GM19035 (cell line): ENCODE results near the gene NUDT4B.
"Not testable (repeated sequence)": the region's sequence is repeated elsewhere in the genome, so short reads cannot be mapped to it uniquely, and the experiment has no call there.

ENCODE experiments used
- ATAC-seq: cut with Tn5 transposase; IDR thresholded peaks from one replicate; pipeline ENCODE4 v1.9.1; 2021; ENCODE audit not compliant: unreplicated experiment

Gene NUDT4B

DNA sequence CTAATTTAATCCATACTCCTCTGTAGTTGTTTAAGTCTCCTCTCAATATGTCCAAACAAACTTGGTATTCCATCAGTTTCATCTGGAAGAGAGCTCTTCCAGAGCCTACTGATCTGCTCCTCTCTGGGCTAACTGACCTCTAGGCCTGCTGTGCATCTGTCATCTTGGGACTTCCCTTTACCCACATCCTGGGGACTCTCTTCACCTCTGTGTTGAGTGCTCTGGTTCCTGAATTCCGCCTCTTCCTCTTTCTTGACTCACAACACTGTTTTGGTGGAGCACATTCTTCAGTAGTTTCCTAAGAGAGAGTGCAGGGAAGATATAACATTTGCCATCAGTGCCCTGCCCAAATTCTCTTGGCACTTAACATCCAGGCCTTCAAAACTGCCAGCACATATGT, 13.0 kb upstream of the NUDT4B start:
- ATAC-seq: peak; percentile 43

- not testable (repeated sequence) for ATAC-seq
Observed at GRCh38 chr1:148738667-148739066, 9.9 kb upstream of the NUDT4B start.

DNA sequence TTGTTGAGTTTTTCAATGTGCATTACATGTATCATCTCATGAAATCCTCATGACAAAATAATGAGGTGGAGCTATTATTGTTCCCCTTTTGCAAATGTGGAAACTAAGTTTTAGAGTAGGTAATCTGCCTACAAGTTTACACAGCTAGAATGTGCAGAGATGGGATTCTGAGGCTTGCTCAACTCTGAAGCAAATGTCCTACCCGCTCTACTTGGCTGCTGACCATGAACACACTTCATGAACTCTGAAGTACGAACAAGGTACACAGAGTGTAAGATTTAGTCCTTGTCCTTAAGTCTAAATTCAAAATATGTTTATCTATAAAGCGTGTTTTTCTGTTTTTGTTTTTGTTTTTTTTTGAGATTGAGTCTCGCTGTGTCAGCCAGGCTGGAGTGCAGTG, 5.4 kb upstream of the NUDT4B start:
- ATAC-seq: not testable (repeated sequence)

DNA sequence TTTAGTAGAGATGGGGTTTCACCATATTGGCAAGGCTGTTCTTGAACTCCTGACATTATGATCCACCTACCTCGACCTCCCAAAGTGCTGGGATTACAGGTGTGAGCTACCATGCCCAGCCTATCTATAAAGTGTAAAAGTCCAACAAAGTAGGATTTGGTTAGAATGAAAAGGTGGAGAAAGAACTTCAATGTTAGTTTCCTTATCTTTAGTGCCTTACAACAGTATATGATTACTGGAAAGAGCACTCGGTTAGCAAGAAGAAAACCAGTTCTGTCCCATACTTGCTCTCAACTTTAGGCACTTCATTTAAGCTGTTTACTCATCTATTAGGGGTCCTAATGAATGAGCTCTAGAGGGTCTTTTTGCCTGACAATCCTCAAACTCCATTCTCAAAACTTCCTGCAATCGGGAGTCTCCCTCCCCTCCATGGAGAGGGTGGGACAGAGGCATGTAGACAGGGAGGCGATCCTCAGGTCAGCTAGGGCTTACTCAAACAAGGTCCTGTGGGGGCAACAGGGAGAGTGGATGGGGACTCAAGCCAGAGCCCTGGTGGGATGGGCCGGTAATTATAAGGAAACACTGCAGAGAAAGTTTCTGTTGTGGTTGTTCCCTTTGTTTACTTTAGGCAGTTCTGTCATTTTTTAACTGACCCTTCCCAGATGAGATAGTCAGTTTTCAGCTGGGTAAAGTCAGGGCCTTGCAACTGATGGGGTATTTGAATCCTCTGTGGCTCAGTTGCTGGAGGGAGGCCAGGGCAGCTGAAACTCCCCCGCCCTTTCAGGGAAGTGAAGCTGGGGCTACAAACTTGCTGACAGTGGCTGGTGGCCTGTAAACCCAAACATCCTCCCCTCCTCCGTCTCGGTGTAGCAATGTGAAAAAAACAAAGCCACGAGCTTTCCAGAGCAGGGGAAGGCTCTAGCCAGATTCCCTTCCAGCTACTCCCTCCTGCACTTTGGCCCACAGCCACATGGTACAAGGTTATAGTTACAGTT, 4.6 kb upstream of the NUDT4B start:
- not testable (repeated sequence) for ATAC-seq

DNA sequence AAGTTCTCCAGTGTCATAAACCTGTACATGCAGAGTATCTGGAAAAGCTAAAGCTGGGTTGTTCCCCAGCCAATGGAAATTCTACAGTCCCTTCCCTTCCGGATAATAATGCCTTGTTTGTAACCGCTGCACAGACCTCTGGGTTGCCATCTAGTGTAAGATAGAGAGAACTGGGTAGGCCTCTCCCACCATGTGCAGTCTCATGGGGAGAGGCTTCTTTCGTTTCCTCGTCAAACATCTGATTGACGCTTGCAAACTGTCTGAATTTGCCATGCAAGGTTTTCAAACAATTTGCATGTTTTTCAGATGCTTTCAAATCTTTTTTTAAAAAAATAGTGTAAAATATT, 734 bp downstream of the NUDT4B start:
- ATAC-seq: peak; percentile 93

GRCh38 chr1:148756231-148756630, 7.7 kb downstream of the NUDT4B start:
- not testable (repeated sequence) for ATAC-seq

GRCh38 chr1:148757446-148757845, 8.9 kb downstream of the NUDT4B start:
- not testable (repeated sequence) for ATAC-seq

GRCh38 chr1:148758412-148758811, 9.8 kb downstream of the NUDT4B start:
- peak; percentile 94 for ATAC-seq

- ATAC-seq: not testable (repeated sequence)
Observed at GRCh38 chr1:148758925-148759324, 10.4 kb downstream of the NUDT4B start.

GRCh38 chr1:148759749-148760148, 11.2 kb downstream of the NUDT4B start:
- not testable (repeated sequence) for ATAC-seq

DNA sequence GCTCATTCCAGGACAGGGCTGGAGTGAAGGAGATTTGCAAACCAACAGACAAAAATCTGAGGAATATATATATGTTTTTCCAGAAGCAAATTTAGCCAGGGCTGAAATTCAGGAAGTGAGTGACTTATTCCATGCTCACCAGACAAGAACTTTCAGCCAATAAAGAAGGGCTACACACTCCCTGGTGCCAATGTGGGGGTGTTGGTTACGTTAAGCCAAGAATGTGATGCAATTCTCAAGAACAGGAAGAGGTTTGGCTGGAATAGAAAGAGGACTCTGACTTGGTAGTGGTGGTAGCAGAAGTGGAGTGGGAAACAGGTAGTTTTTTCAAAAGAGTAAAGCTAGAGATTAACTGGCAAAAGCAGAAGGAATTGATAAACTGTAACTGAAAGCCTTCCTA, 11.6 kb downstream of the NUDT4B start:
- not testable (repeated sequence) for ATAC-seq

GRCh38 chr1:148761360-148761759, 12.8 kb downstream of the NUDT4B start:
- not testable (repeated sequence) for ATAC-seq

- not testable (repeated sequence) for ATAC-seq
Observed at GRCh38 chr1:148765238-148766019, 16.9 kb downstream of the NUDT4B start.

GRCh38 chr1:148768541-148768940, 20.0 kb downstream of the NUDT4B start:
- not testable (repeated sequence) for ATAC-seq

- not testable (repeated sequence) for ATAC-seq
Observed at GRCh38 chr1:148769495-148769894, 20.9 kb downstream of the NUDT4B start.

DNA sequence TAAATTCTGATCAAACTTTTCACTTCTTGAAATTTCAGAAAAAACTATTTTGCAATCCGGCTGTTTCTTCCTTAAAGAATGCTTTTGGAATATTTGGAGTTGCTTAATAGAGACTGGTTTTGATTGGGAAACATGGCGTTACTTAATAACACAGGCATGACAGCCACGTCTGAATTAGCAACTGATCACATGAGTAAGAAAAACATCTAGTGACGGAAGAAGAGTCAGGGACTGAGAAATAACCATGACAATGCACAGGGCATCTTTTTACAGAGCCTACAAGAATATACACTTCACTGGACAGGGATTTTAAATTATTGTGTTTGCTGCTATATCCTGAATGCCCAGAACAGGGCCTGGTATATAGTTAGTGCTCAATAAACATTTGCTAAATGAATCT, 25.1 kb downstream of the NUDT4B start:
- not testable (repeated sequence) for ATAC-seq

GRCh38 chr1:148774102-148774501, 25.5 kb downstream of the NUDT4B start:
- not testable (repeated sequence) for ATAC-seq

- not testable (repeated sequence) for ATAC-seq
Observed at GRCh38 chr1:148775263-148775662, 26.7 kb downstream of the NUDT4B start.

DNA sequence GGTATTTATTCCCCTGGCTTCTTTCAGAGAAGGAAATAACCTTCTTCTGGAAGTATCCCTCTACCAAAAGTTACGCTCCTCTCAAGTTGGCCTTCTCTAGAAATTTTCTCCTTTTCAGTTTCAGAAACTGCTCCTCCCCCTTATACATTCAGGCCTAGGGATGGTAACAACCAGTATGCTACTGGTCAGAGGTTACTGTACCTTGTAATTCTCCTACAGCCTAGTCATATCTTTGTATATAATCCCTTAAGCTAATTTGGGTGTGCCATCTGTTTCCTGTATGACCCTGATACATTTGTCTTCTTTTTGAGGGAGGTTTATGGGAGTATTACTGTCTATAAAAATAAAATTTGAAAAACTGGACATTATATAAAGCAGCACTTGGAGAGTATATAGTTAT, 29.1 kb downstream of the NUDT4B start:
- ATAC-seq: not testable (repeated sequence)

GRCh38 chr1:148780404-148780803, 31.8 kb downstream of the NUDT4B start:
- ATAC-seq: not testable (repeated sequence)

- not testable (repeated sequence) for ATAC-seq
Observed at GRCh38 chr1:148791543-148792099, 43.0 kb downstream of the NUDT4B start.
